Esophagus (tissue), 2 donors: ENCODE measurements around the gene RBMS3. TPM values are rescaled to one million over a fixed set of nuclear protein-coding genes. Genes with fewer than 3 reads are reported as not detected.

Experiments used
- H3K27ac ChIP-seq, 2 donors: one replicate each; pipeline ENCODE4 v1.5.1; 2013; ENCODE audit warnings: low read depth in 2 of 2, mild to moderate bottlenecking in 2 of 2, inconsistent platforms in 1 of 2, low read length in 1 of 2, moderate library complexity in 1 of 2
- H3K27me3 ChIP-seq, 2 donors: one replicate each; pipeline ENCODE4 v1.6.1; 2013; ENCODE audit warnings: low read length in 2 of 2, control low read depth in 1 of 2, mild to moderate bottlenecking in 1 of 2; ENCODE audit not compliant: insufficient read depth in 2 of 2, control insufficient read depth in 1 of 2
- H3K36me3 ChIP-seq, 2 donors: one replicate each; pipeline ENCODE4 v1.6.1; 2013; ENCODE audit warnings: low read length in 1 of 2; ENCODE audit not compliant: control insufficient read depth in 2 of 2, insufficient read depth in 2 of 2
- H3K4me1 ChIP-seq, 2 donors: one replicate each; pipeline ENCODE4 v1.6.1; 2013; ENCODE audit warnings: low read length in 1 of 2; ENCODE audit not compliant: control insufficient read depth in 2 of 2, insufficient read depth in 2 of 2
- H3K4me3 ChIP-seq, 2 donors: one replicate each; pipeline ENCODE4 v1.5.1; 2013; ENCODE audit warnings: low read length in 2 of 2, mild to moderate bottlenecking in 2 of 2, low read depth in 1 of 2, moderate library complexity in 1 of 2
- H3K9me3 ChIP-seq, 2 donors: one replicate each; pipeline ENCODE4 v1.6.1; 2013; ENCODE audit warnings: mild to moderate bottlenecking in 2 of 2, low read depth in 1 of 2, low read length in 1 of 2, moderate library complexity in 1 of 2; ENCODE audit not compliant: control insufficient read depth in 2 of 2, insufficient read depth in 1 of 2
- WGBS, 2 donors: extraction: QIAGEN DNeasy Blood & Tissue Kit; methylation state at CpG; one replicate each; pipeline ENCODE4 v1.1.7; 2013; 5-methylcytosine and 5-hydroxymethylcytosine counted together
- polyA plus RNA-seq, 2 donors: library from polyadenylated mRNA; stranded (reverse); fragments of 200-250 nt; gene quantifications; one replicate each; pipeline ENCODE4 v1.2.3, GENCODE V29; 2013
- donor health status: healthy with polysubstance abuse.
- donor health status: Bipolar disorder and iron deficiency.

Gene RBMS3
- polyA plus RNA-seq, 2 donors, result 1.1 to 1.7 TPM

DNA sequence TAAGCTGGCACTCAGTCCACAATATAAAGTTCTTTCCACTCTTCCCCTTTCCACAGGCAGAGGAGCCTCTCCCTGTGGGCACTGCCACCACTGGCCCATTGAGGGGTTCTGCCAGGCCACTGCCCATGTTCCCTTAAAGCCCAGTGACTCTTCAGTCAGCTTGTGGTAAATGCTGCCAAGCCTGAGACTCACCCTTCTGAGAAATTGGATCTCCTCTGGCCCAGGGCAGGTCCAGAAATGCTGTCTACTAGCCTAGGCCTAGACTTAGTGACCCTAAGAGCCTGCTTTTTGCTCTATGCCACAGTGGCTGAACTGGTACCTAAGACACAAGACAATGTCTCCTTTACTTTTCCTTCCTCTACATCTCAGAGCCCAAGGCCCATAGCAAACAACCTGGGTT, 295.8 kb downstream of the RBMS3 start:
- Histone ChIP-seq H3K4me1 (no peaks in the 10 kb centered on the region), H3K9me3 (no peaks in the 10 kb centered on the region), H3K27me3 (no peaks in the 10 kb centered on the region), H3K27ac (no peak overlapping the region), H3K36me3 (no peaks in the 10 kb centered on the region), H3K4me3 (no peak overlapping the region)

DNA sequence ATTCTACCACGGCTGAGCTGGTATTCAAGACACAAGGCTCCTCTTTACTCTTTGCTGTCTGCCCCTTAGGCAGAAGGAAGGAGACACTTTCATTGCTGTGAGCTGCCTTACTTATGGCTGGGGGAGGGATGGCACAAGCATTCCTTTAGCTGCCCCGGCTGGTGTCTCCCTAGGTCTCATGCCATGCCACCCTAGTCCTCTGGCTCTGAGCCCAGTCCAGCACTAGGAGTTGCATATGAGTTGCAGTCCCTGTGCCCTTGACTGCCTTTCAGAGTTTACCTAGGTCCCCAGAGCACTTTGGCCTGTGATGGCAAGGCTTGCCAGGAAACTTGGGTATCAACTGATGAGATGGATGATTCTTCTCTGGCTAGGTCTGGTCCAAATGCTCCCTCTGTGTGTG, 296.4 kb downstream of the RBMS3 start:
- Histone ChIP-seq H3K9me3 (no peaks in the 10 kb centered on the region), H3K27me3 (no peaks in the 10 kb centered on the region), H3K4me3 (no peak overlapping the region), H3K4me1 (no peaks in the 10 kb centered on the region), H3K36me3 (no peaks in the 10 kb centered on the region), H3K27ac (no peak overlapping the region)
- 87 to 92% methylated on average over 2 of the region's 2 CpGs for WGBS, 2 donors

DNA sequence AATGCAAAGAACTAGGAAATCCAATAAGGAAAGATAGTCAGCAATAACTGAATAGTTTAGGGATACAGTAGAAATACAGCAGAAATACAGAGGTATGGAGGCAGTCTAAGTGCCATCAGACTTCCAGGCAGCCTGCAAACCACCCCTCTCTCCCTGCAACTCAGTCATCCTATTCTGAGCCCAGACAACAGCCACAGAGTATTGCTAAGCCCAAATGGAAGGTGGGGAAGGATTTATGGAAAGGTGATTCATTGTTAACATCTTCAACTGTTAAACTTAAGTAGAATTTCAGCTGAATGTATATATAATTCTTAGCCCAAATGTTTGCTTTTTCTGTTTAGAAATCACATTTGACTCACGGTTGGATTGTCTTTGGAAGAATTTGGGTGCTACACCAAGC, 300.4 kb downstream of the RBMS3 start:
- Histone ChIP-seq H3K36me3 (no peaks in the 10 kb centered on the region), H3K9me3 (no peaks in the 10 kb centered on the region), H3K27ac (no peak overlapping the region), H3K4me3 (no peak overlapping the region), H3K27me3 (no peaks in the 10 kb centered on the region), H3K4me1 (no peaks in the 10 kb centered on the region)
- WGBS, 2 donors, result 79 to 80% methylated on average over 1 of the region's 1 CpG

DNA sequence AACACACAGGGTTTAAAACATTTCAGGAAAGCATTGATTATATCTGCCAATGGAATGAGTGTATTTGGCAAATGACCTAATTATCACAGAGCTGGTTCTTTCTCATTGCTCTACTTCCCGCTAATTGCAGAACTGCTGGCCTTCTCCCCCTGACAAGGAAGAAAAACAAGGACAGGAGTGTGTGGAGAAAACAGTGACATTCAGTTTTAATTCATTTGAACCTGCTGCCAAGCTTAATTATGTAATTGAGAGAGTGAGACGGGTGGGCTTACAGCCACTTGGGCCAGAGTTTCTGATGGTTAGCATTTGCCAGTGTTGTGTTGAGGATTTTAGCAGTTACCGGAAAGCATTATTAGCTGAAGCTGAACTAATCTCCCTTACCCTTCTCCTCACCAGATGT, 301.4 kb downstream of the RBMS3 start:
- no peaks in the 10 kb centered on the region for H3K27me3 ChIP-seq
- H3K4me3 ChIP-seq, result no peak overlapping the region
- WGBS, 2 donors, result 66 to 71% methylated on average over 3 of the region's 3 CpGs
- H3K9me3 ChIP-seq, result no peaks in the 10 kb centered on the region
- no peaks in the 10 kb centered on the region for H3K36me3 ChIP-seq
- H3K27ac ChIP-seq, result no peak overlapping the region
- no peaks in the 10 kb centered on the region for H3K4me1 ChIP-seq

DNA sequence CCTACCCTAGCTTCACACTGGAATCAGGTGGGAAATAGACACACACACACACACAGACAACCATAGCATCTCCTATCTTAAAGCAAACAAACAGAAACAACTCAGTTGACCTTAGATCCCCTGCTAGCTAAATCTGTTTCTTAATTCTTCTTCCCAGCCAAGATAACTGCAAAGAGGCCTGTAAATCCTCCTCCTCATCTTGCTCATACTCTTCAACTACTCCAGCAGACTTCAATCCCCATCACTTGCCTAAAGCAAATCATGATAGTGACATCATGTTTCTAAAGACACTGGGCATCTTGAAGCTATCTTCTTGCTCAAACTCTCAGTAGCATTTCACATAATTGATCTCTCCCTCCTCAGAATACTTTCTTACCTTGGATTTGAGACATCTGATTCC, 303.0 kb downstream of the RBMS3 start:
- H3K36me3 ChIP-seq, result no peaks in the 10 kb centered on the region
- no peak overlapping the region for H3K4me3 ChIP-seq
- H3K27ac ChIP-seq, result no peak overlapping the region
- H3K27me3 ChIP-seq, result no peaks in the 10 kb centered on the region
- H3K9me3 ChIP-seq, result no peaks in the 10 kb centered on the region
- no peaks in the 10 kb centered on the region for H3K4me1 ChIP-seq

DNA sequence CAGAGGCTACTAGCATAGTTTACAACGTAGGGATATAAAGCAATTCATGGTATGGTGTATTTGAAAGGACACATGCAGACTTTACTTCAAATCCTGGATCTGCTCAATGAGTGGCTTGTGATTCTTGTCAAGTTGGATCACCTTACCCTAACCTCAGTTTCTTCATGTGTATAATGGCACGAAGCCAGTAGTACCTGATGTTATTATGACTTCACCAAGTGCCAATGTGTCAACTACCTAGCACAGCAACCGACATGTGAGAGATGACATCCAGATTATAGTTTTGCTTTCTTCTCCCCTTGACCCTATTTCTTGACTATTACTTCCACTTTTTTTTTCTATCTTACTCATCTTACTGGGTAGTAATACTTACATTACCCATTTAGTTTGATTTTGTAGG, 304.5 kb downstream of the RBMS3 start:
- Histone ChIP-seq H3K9me3 (no peaks in the 10 kb centered on the region), H3K27ac (no peak overlapping the region), H3K4me1 (no peaks in the 10 kb centered on the region), H3K36me3 (no peaks in the 10 kb centered on the region), H3K27me3 (no peaks in the 10 kb centered on the region), H3K4me3 (no peak overlapping the region)
- WGBS, 2 donors, result 83 to 85% methylated on average over 3 of the region's 3 CpGs

DNA sequence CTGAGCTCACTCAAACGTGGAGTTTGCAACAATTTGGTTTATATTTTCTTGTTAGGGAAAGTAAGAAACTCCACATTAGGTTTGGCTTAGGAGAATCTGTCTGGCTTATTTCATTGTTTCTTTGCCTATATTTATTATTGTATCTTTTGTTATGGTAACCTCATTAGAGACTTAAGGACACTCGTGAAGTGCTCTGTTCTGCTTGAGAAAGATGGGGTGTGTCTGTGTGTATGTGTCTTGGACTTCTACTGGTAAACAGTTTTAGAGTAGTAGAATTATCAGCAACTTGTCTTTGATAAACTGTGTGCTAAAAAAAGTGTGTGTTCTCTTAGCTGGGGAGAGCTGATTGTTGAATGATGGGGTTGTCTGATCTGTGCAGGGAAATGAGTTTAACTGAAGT, 306.5 kb downstream of the RBMS3 start:
- H3K4me1 ChIP-seq, result no peaks in the 10 kb centered on the region
- H3K36me3 ChIP-seq, result no peaks in the 10 kb centered on the region
- H3K4me3 ChIP-seq, result no peak overlapping the region
- 43 to 48% methylated on average over 2 of the region's 2 CpGs for WGBS, 2 donors
- no peaks in the 10 kb centered on the region for H3K27me3 ChIP-seq
- H3K27ac ChIP-seq, result no peak overlapping the region
- H3K9me3 ChIP-seq, result no peaks in the 10 kb centered on the region

DNA sequence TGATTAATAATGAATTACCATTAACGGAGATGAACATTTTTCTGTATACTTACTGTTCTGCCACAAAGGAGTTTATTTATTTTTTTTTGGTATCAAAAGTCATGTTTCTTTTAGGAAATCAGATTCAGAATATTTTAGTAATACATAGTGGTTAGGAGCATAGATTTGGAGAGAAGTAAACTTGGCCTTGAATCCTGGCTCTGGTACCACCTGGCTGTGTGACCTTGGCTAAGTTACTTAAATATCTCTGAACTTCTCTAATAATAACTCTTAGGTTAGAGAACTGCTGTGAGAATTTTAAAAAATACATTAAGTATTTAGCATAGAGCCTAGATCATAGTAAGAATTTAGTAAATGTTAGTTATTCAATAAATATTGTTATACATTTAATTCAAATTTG, 309.1 kb downstream of the RBMS3 start:
- no peak overlapping the region for H3K4me3 ChIP-seq
- no peaks in the 10 kb centered on the region for H3K27me3 ChIP-seq
- 72 to 97% methylated on average over 1 of the region's 1 CpG for WGBS, 2 donors
- no peaks in the 10 kb centered on the region for H3K36me3 ChIP-seq
- no peaks in the 10 kb centered on the region for H3K9me3 ChIP-seq
- no peak overlapping the region for H3K27ac ChIP-seq
- no peaks in the 10 kb centered on the region for H3K4me1 ChIP-seq

DNA sequence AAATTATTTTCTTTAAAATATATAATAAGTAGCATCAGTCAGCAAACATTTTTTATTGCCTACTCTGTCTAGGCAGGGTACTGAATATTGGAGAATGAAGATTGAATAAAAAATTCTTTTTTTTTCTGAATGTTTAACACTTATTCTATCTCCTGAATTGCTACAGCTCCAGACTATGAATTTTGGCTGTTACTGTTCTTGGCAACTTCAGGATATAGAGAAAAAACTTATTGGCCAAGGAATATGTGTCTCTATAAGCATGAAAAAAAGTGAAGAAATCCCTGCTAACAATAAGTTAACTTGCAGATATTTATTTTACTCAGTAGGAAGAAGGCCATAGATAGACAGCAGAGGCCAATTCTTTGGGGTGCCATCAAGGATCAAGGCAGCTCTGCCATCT, 309.6 kb downstream of the RBMS3 start:
- Histone ChIP-seq H3K27me3 (no peaks in the 10 kb centered on the region), H3K9me3 (no peaks in the 10 kb centered on the region), H3K27ac (no peak overlapping the region), H3K4me1 (no peaks in the 10 kb centered on the region), H3K4me3 (no peak overlapping the region), H3K36me3 (no peaks in the 10 kb centered on the region)

DNA sequence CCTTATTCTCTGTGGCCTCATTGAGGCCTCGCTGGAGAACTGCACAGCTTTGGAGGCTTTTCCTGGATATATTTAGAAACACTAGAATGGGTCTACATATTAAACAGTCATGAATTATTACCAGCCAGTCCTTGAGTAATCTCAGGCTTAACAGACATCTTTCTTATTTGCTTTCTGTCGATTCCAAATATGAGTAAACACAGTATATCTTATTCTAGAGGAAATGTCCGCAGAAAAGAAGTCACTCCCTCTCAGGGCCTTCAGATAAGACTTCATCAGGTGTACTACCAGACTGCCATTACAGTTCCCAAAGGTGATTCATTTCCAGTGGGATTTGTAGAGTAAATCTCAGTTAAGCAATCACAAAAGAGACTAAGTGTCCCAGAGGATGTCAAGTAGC, 310.7 kb downstream of the RBMS3 start:
- 53 to 65% methylated on average over 3 of the region's 3 CpGs for WGBS, 2 donors
- Histone ChIP-seq H3K27me3 (no peaks in the 10 kb centered on the region), H3K9me3 (no peaks in the 10 kb centered on the region), H3K4me3 (no peak overlapping the region), H3K4me1 (no peaks in the 10 kb centered on the region), H3K36me3 (no peaks in the 10 kb centered on the region), H3K27ac (no peak overlapping the region)
